NCI-H2171 (cell line): ENCODE results near the gene RGL1.
"Not testable (repeated sequence)": the region's sequence is repeated elsewhere in the genome, so short reads cannot be mapped to it uniquely, and the experiment has no call there.

Source experiments
- DNase-seq: peaks from one replicate; lab custom pipeline; 2025; lab: John Stamatoyannopoulos, UW

The RGL1 gene

GRCh38 chr1:183785921-183786320 lies 19.0 kb upstream of the RGL1 start:
- DNase-seq, result not testable (repeated sequence)

GRCh38 chr1:183787704-183788103 lies 17.2 kb upstream of the RGL1 start:
- no peak for DNase-seq

- no peak for DNase-seq
Measured at GRCh38 chr1:183791319-183791718, 13.6 kb upstream of the RGL1 start.

- no peak for DNase-seq
Measured at GRCh38 chr1:183792300-183792699, 12.6 kb upstream of the RGL1 start.

GRCh38 chr1:183794088-183794487 lies 10.8 kb upstream of the RGL1 start:
- DNase-seq, result no peak

GRCh38 chr1:183800449-183800848 lies 4.5 kb upstream of the RGL1 start:
- DNase-seq, result no peak

- no peak for DNase-seq
Measured at GRCh38 chr1:183801649-183802048, 3.3 kb upstream of the RGL1 start.

DNA sequence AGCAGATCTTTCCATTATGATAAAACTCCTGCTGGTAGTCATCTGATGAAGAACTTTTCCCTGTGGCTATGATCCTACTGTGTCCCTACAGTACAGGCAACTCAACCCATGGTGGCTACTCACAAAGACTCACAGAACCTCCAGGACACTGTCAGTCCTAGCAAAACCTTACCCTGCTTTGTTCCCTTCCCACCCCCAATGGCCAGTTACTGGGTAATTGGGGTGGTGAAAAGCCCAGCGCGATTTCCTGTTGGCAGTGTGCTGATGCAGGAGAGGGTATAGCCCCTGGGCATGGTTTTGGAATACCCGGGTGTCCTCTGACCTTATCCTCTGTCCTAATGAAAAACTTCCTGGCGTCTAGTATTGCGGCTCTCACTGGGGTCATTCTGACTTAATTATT lies 533 bp upstream of the RGL1 start:
- no peak for DNase-seq

- no peak for DNase-seq
Measured at GRCh38 chr1:183806125-183806524, 1.2 kb downstream of the RGL1 start.

DNA sequence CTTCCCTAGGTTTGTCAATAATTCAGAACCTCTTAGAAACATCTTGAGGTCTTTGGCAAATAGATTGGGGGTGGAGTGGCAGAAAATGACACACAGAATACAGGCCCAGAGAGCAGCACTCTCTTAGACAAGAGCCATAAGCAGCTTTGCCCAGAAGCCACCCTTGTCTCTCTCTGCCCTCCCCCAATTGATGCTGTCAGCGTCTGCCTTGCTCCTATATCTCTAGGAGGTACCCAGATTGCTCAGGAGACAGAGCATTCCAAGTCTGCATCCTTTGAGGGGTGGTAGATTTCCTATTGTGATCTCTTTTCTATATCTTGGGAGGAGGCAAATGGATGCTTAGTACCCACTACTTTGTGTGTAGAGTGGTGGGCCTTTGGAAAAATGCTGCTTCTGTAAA lies 1.8 kb downstream of the RGL1 start:
- no peak for DNase-seq

GRCh38 chr1:183807549-183808168 lies 2.7 kb downstream of the RGL1 start:
- no peak for DNase-seq

GRCh38 chr1:183808296-183809027 lies 3.5 kb downstream of the RGL1 start:
- no peak for DNase-seq

GRCh38 chr1:183810121-183810520 lies 5.2 kb downstream of the RGL1 start:
- DNase-seq, result no peak

DNA sequence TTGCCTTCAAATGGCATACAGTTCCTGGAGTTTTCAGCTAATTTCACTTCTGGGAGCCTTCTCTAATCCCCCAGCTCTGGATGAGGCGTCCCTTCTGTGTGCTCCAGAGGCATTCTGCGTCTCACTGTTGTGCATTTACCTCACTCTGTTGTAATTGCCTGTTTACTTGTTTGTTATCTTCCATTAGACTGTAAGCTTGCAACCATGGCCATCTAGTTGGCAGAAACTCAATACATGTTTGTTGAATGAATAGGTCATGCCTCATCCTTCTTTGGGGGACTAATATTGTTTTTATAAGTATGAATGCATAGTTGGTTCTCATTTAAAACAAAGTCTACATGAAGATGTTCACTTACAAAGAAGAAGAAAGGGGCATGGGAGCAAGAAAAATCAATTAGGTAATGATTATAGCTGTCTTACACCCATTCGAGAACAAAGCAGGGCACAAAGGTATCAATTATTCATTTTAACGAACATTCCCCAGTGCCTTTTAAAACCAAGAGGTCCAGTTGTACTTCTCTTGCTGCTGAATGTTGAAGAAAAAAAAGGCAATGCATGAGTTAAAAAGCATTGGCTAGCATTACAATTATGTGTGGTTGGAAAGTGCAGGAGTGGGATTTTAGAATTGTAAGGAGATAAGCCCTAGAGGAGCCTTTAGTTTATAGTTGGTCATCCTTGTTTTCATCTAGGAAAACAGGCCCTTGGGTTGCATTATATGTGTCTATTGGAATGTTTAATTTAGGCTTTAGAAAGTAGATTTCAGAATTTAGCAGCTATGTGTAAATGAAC lies 6.0 kb downstream of the RGL1 start:
- no peak for DNase-seq

DNA sequence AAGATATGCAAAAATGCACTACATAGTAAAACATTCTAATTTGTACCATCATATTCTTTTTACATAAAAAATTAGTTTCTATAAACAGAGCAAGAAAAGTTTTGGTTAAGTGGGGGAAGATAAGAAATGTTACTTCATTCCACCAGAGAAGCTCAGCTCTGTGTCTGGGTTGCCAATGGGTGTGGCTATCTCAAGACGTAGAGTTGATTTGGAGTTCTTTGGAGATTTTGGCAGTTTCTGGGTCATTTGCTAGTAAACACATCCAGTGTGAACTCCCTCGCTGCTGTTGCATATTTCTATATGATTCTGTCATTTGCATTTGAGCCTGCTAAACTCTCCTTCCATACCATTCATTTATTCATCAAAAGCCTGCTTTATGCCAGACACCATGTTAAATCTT lies 7.2 kb downstream of the RGL1 start:
- no peak for DNase-seq

DNA sequence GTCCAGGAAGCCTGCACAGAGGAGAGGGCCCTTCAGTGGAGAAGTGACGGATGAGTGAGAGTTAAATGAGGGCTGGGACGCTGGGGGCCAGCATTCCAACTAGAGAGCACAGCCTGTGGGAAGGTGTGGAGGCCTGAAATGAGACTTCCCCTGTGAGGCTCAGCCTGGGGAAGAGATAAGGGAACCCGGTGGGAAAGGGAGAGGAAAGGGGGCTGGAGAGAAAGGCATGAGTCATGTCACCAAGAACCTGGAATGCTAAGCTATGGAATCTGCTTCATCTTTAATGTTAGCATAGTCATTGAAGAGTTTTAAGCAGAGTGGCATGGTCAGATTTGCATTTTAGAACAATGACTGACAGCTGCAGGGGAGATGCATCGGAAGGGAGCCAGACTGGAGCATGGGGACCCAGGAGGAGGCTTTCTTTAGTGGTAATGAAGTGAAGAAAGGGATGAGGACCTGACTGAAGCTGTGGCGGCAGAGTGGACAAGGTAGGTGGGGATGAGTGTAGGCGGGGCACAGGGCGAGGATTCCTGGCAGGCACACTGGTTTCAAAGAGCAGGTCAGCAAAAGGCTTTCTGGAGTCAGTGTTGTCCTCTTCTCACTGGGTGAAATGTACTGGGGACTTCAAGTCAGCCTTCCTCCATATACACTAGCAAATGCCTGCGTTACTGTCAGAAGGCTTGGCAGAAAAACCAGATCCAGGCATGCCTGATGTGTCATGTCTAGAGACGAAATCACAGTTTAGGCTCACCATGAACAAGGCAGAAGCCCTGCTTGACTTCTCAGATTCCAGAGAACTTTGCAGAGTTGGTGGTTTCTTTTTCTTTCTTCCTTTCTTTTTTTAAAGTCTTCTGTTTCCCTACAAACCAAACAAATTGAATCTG lies 8.0 kb downstream of the RGL1 start:
- no peak for DNase-seq

DNA sequence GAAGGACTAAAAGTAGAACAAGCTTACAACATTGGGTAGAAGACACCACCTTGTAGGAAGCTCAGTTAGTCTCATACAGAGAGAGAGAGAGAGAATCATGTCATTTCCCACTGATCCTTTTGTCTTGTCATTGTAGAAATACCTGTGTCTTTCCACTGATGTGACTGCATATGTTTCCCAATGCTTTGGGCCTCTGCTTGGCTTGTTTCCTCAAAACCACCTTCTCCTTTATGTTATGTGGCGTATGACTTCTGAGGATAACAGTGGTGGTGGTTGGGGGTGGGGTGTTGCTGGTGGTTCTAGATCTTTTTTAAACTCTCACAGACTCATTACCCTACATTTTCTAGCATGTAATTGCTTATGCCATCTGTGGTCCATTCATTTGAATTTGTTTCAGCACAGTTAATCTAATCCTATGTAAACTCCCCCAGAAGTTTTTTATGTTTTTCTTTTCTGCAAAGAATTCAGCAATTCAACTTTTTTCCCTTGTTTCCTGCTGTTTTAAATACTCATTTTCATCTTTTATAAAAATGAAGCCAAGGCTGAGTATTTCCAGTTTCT lies 9.3 kb downstream of the RGL1 start:
- DNase-seq, result no peak

DNA sequence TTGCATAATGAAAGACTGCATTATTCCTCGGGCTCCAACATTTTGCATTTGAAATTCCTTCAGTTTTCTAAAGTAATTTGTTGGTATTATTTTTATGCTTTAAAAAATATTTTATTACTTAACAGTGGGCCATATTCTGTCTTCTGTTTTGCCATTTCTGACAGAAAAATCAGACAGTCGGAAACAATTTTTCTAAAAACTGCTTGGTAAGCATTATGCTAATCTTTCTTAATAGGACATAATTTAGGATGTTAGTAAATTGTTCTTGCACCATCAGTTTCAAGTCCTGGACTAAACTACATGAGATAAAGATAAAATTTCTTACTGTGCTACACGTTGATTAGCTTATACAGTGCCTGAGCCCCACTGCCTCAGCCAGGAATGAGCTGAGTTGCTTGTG lies 11.2 kb downstream of the RGL1 start:
- DNase-seq, result no peak

DNA sequence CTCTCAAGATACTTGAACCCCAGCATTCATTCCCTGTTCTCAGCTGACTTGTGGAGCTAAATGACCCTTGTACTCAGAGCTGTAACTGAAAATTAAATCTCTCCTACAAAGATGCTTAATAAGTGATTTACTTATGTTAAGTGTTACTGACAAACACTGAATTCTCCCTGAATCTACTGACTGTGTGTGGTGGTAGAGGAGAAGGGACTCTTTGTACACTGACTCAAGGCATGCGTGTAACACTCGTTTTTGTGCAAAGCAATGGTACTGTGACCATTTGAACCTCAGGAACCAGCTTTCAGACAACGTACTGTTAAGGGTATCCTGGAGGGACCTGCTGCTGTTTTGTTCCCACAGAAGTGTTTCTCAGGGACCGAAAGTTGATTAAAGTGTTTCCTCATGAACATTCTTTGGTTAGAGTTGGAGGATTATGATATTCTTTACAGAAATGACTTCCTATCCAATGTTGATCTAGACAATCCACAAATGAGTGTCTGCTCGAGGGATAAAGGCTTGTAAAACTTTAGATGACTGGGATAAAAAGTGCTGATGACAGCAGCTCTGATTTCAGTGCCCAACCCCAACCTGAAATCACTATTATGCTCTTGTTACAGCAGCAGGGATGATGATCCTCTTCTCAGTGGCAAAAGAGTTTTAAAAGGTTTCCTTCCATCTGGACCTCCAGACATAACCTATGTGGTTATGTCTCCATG lies 12.8 kb downstream of the RGL1 start:
- DNase-seq, result no peak

DNA sequence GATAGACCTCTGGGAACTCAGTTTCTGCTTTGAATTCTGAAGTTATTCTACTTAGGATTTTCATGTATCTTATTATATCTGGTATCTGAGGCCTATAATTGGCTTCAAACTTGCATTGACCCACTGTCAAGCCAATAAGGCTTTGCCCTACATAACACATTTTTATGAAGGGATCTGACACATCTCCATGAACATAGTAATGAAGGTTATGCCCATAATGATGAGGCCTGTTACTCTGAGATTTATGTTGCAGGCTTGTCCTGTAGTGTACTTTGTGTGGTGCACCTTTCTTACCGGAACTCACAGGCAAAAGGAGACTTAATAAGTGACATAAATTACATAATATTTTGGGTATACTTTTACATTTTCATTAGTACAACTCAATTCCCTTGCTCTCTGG lies 14.1 kb downstream of the RGL1 start:
- DNase-seq, result no peak

DNA sequence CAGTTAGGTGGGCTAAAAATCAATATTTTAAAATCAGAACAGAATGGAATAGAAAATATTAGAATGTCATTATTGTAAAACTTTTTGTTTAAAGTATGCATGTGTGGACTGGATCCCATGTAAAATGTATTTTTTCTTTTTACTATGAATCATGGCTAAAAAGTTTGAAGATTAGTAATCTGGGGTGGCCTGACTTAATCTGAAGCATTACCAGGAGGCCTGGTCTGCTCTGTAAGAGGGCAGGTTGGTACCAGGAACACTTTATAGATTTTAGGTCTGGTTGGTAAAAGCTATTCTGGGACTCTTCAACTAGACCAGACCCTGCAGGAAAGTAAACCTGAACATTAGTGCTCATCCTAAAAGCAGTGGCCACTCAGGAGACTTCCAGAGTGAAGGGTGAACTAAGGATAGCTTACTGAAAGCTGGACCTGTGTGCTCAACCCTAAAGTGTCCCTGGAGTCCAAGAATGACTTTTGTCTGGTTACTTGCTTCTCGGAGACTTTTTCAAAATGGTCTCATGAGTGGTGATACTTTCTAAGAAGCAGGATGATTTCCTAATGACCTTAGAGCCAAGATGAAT lies 16.5 kb downstream of the RGL1 start:
- no peak for DNase-seq
